NCI-H1048 (cell line): ENCODE measurements around the gene GYPB.
"Not testable (repeated sequence)": the region's sequence is repeated elsewhere in the genome, so short reads cannot be mapped to it uniquely, and the experiment has no call there.

Experiments used
- DNase-seq: peaks from one replicate; lab custom pipeline; 2025; lab: John Stamatoyannopoulos, UW

The GYPB gene

GRCh38 chr4:144008602-144009001 is 10.6 kb downstream of the GYPB start:
- DNase-seq = not testable (repeated sequence)

- DNase-seq = not testable (repeated sequence)
Measured at GRCh38 chr4:144007960-144008359, 11.2 kb downstream of the GYPB start.

- DNase-seq = not testable (repeated sequence)
Measured at GRCh38 chr4:144006200-144006803, 12.9 kb downstream of the GYPB start.

GRCh38 chr4:144005558-144005953 is 13.6 kb downstream of the GYPB start:
- DNase-seq = not testable (repeated sequence)

- DNase-seq = not testable (repeated sequence)
Measured at GRCh38 chr4:144004868-144005557, 14.2 kb downstream of the GYPB start.

GRCh38 chr4:144003890-144004265 is 15.3 kb downstream of the GYPB start:
- DNase-seq = not testable (repeated sequence)

- not testable (repeated sequence) for DNase-seq
Measured at GRCh38 chr4:144003205-144003889, 15.8 kb downstream of the GYPB start.

GRCh38 chr4:144000331-144000995 is 18.7 kb downstream of the GYPB start:
- DNase-seq = not testable (repeated sequence)

- not testable (repeated sequence) for DNase-seq
Measured at GRCh38 chr4:143996193-143996592, 23.0 kb downstream of the GYPB start.

GRCh38 chr4:143991761-143992160 is 27.4 kb downstream of the GYPB start:
- not testable (repeated sequence) for DNase-seq

GRCh38 chr4:143990717-143991116 is 28.5 kb downstream of the GYPB start:
- not testable (repeated sequence) for DNase-seq

- no peak for DNase-seq
Measured at GRCh38 chr4:143986180-143986579, 33.0 kb downstream of the GYPB start.

- not testable (repeated sequence) for DNase-seq
Measured at GRCh38 chr4:143980776-143981175, 38.4 kb downstream of the GYPB start.

GRCh38 chr4:143975527-143975926 is 43.7 kb downstream of the GYPB start:
- not testable (repeated sequence) for DNase-seq

GRCh38 chr4:143974021-143974420 is 45.2 kb downstream of the GYPB start:
- DNase-seq = not testable (repeated sequence)

- no peak for DNase-seq
Measured at GRCh38 chr4:143961075-143961474, 58.1 kb downstream of the GYPB start.

- not testable (repeated sequence) for DNase-seq
Measured at GRCh38 chr4:143955306-143955705, 63.9 kb downstream of the GYPB start.

GRCh38 chr4:143951458-143951972 is 67.7 kb downstream of the GYPB start:
- DNase-seq = not testable (repeated sequence)

- DNase-seq = not testable (repeated sequence)
Measured at GRCh38 chr4:143950967-143951366, 68.2 kb downstream of the GYPB start.

GRCh38 chr4:143950185-143950584 is 69.0 kb downstream of the GYPB start:
- DNase-seq = not testable (repeated sequence)

GRCh38 chr4:143947493-143947892 is 71.7 kb downstream of the GYPB start:
- DNase-seq = not testable (repeated sequence)
